ENCODE measurements around the gene CERS4. TPM values are rescaled to one million over a fixed set of nuclear protein-coding genes. Genes with fewer than 3 reads are reported as not detected.
A peak's percentile ranks its signal among the peaks of the same experiment; 100 is the strongest.

CERS4 gene
- total and polyA plus RNA-seq, 2 of the 8 experiments (the other 6 are each of a cell fraction or from before 2014, with no cell fraction given) = 88.2 to 179 TPM

DNA sequence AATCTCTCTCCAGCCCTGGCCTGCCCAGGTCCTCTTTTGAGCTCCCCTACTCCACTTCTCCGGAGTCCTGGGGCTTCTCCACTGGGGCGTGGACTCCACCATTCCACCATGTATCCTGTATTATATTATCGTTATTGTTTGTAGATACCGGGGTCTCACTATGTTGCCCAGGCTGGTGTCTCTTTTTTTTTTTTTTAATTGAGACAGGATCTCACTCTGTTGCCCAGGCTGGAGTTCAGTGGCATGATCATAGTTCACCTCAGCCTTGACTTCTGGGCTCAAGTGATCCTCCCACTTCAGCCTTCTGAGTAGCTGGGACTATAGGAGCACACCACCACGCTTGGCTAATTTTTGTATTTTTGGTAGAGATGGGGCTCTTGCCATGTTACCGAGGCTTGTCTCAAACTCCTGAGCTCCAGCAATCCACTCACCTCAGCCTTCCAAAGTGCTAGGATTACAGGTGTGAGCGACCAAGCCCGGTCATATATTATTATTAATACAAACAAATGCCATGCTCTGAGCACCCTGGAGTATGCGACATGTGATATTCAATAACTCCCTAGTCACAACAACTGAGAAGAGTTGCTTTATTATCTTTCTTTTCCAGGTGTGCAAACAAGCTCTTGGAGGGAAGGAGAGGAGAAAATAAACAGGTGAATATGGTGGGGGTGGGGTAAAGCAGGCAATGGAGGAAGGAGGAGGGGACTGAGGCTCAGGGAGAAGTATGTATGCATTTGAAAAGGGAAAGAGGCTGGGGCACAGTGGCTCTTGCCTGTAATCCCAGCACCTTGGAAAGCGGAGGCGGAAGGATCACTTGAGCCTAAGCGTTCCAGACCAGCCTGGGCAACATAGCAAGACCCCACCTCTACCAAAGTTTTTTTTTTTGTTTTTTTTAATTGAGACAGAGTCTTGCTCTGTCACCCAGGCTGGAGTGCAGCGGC, 2.8 kb upstream of the CERS4 start:
- no peak overlapping the region for H4K8ac ChIP-seq (ENCODE audit: extremely low read depth, insufficient read depth, low read length)
- no peak overlapping the region for H3K14ac ChIP-seq (ENCODE audit: insufficient read length)
- no peak overlapping the region for H3K23ac ChIP-seq (ENCODE audit: insufficient read length)
- no peaks in the 10 kb centered on the region for H3K9me3 ChIP-seq (ENCODE audit: insufficient read depth in 2 of 2, low read depth in 1 of 2, low read length in 1 of 2)
- peak overlapping the region; percentile 82; the same call in 1 of the 2 replicates for H2BK12ac ChIP-seq (ENCODE audit: low read depth, low read length)
- DNase-seq (ENCODE audit: low read depth in 1 of 2, low spot score in 2 of 2) (no peak), FAIRE-seq (peak; percentile 55)
- H3K79me1 ChIP-seq (ENCODE audit: low read depth, low read length) = peaks cover 11% of the 10 kb centered on the region
- ChIA-PET CTCF (ENCODE audit: partially characterized antibody) (interaction anchor here (0.6 to 2.9 kb wide), 8 partner anchors 15 to 175 kb away, joined by 3 to 11 read pairs (median 4); no protein-coding TSS in a partner anchor), POLR2A (ENCODE audit: partially characterized antibody) (interaction anchor here (0.6 to 2.5 kb wide), 10 partner anchors 10 to 56 kb away, joined by 3 to 7 read pairs (median 3); no protein-coding TSS in a partner anchor)
- H3K27me3 ChIP-seq (replicated peaks in 1 of 4; ENCODE audit: control insufficient read depth in 3 of 4, extremely low read depth in 1 of 4, insufficient read depth in 3 of 4, low read length in 3 of 4) = no peaks in the 10 kb centered on the region; a peak in 1 of 7 replicates
- peak overlapping the region; percentile 91; the same call in 1 of the 2 replicates for H2BK20ac ChIP-seq (ENCODE audit: low read length)
- H3K79me2 ChIP-seq (ENCODE audit: control insufficient read depth in 1 of 2, insufficient read depth in 2 of 2, low read length in 2 of 2) = peaks cover 8 to 19% of the 10 kb centered on the region in 2 experiments; a peak in 3 of 4 replicates
- no peak overlapping the region; the same call in 1 of the 2 replicates for H3K18ac ChIP-seq (ENCODE audit: extremely low read depth, low read length)
- H3K4me2 ChIP-seq (ENCODE audit: insufficient read depth in 1 of 2, low read depth in 2 of 2, low read length in 2 of 2) = peak overlapping the region in 1 of 2 experiments; percentile 34; a peak in 1 of 4 replicates
- peaks cover 5 to 10% of the 10 kb centered on the region in 2 experiments for H4K20me1 ChIP-seq (replicated peaks in 1 of 2; ENCODE audit: control insufficient read depth in 1 of 2, insufficient read depth in 2 of 2, low read length in 2 of 2)
- H4K91ac ChIP-seq (replicated peaks; ENCODE audit: insufficient read length, low read length) = peak overlapping the region; percentile 75
- peak overlapping the region; percentile 51 for H3K4ac ChIP-seq (replicated peaks; ENCODE audit: insufficient read length, low read depth, low read length)
- WGBS, 2 experiments (ENCODE audit: extremely low coverage in 1 of 2, insufficient coverage in 1 of 2, insufficient read length in 1 of 2, insufficient replicate concordance in 2 of 2, low coverage in 1 of 2, low lambda C conversion rate in 2 of 2, missing lambda C conversion rate in 1 of 2) = 86% methylated on average over 13 of the region's 13 CpGs; no CpG with 5 or more reads in 1 of the 2 experiments
- no peak overlapping the region for H3K27ac ChIP-seq (ENCODE audit: low read depth, low read length)
- peaks cover 6 to 34% (median 23%) of the 10 kb centered on the region in 4 experiments for H3K4me1 ChIP-seq (replicated peaks in 1 of 4; ENCODE audit: control insufficient read depth in 3 of 4, insufficient read depth in 4 of 4, low read length in 3 of 4)
- H2AFZ ChIP-seq (ENCODE audit: low read length) = no peak overlapping the region
- no peaks in the 10 kb centered on the region for H3K36me3 ChIP-seq (ENCODE audit: control insufficient read depth in 2 of 4, insufficient read depth in 4 of 4, low read length in 3 of 4)
- peak overlapping the region; percentile 42; the same call in 1 of the 2 replicates for H2BK5ac ChIP-seq (ENCODE audit: low read depth, low read length)
- peaks cover 15% of the 10 kb centered on the region for H3K23me2 ChIP-seq (ENCODE audit: low read depth, low read length)
- H2BK15ac ChIP-seq (ENCODE audit: low read length) = no peak overlapping the region
- H3K4me3 ChIP-seq (ENCODE audit: extremely low read depth in 1 of 4, insufficient read depth in 2 of 4, low read depth in 3 of 4, low read length in 4 of 4) = no peak overlapping the region
- no peak overlapping the region for H2AK5ac ChIP-seq (ENCODE audit: low read depth, low read length)
- peak overlapping the region; percentile 98 for H2BK120ac ChIP-seq (replicated peaks; ENCODE audit: low read depth, low read length)
- no peak overlapping the region for H3K56ac ChIP-seq (replicated peaks; ENCODE audit: insufficient read length, low read depth, low read length)
- H3K9ac ChIP-seq (replicated peaks in 1 of 4; ENCODE audit: extremely low read depth in 1 of 4, low read depth in 3 of 4, low read length in 3 of 4) = no peak overlapping the region
- H4K5ac ChIP-seq (ENCODE audit: insufficient read length, low read depth, low read length) = peak overlapping the region; percentile 13
- TF ChIP-seq, protein P1, sequence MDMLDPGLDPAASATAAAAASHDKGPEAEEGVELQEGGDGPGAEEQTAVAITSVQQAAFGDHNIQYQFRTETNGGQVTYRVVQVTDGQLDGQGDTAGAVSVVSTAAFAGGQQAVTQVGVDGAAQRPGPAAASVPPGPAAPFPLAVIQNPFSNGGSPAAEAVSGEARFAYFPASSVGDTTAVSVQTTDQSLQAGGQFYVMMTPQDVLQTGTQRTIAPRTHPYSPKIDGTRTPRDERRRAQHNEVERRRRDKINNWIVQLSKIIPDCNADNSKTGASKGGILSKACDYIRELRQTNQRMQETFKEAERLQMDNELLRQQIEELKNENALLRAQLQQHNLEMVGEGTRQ (IDR thresholded peaks at IDR 0.05; ENCODE audit: low read length) = no peak
- TF ChIP-seq EGR1 (IDR thresholded peaks at IDR 0.05; ENCODE audit: borderline replicate concordance, low read depth, low read length) (no peak), CREB1 (IDR thresholded peaks at IDR 0.05) (no peak), YY1 (IDR thresholded peaks at IDR 0.05; ENCODE audit: low read depth, low read length) (no peak), KDM1A (IDR thresholded peaks at IDR 0.05; ENCODE audit: borderline replicate concordance, low read length) (peak; percentile 85; the same call in 1 of the 2 replicates), JUND (IDR thresholded peaks at IDR 0.05; ENCODE audit: low read length) (no peak), TCF12 (IDR thresholded peaks at IDR 0.05; ENCODE audit: low read depth, low read length) (no peak)
